Measurements from ENCODE around the gene CRTC2.
"Not testable (repeated sequence)": the region's sequence is repeated elsewhere in the genome, so short reads cannot be mapped to it uniquely, and the experiment has no call there.

The CRTC2 gene, protein sequence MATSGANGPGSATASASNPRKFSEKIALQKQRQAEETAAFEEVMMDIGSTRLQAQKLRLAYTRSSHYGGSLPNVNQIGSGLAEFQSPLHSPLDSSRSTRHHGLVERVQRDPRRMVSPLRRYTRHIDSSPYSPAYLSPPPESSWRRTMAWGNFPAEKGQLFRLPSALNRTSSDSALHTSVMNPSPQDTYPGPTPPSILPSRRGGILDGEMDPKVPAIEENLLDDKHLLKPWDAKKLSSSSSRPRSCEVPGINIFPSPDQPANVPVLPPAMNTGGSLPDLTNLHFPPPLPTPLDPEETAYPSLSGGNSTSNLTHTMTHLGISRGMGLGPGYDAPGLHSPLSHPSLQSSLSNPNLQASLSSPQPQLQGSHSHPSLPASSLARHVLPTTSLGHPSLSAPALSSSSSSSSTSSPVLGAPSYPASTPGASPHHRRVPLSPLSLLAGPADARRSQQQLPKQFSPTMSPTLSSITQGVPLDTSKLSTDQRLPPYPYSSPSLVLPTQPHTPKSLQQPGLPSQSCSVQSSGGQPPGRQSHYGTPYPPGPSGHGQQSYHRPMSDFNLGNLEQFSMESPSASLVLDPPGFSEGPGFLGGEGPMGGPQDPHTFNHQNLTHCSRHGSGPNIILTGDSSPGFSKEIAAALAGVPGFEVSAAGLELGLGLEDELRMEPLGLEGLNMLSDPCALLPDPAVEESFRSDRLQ

DNA sequence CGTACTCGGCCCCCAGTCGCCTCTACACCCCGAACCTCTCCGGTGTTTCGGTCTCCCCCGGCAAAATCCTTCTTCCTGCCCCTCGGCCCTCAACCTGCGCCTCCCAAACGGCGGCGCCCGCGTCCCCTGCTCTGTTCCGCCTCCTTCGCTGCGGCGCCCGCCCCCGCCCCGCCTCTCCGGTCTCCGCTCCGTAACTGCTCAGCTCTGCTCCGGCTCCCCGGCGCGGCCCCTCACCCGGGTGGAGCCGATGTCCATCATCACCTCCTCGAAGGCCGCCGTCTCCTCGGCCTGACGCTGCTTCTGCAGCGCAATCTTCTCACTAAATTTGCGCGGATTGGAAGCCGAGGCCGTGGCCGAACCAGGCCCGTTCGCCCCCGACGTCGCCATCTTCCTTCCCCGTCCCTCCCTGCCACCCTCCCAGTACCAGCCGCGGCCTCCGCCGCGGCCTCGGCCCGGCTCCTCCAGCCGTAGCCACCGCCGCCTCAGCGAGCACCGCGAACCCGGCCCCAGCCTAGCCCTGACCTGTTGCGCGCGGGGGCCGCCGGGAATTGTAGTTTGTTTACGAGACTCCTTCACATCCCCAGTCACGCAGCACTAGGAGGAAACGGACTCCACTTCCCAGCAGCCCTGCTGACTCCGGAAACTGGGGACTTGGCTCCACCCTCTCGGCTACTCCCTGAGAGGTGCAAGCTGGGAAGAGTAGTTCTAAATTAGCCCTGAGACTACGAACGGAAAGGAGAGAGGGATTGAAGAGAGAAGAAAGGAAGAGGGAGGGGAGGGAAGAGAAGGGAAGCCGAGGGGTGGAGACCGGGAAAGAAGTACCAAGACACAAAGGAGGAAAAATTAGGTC lies at the start of gene CRTC2:
CRTC2 (minus strand) TSS at position 502 of the 850 bp plus-strand sequence; CDS start at position 387, 115 bp downstream.
- peak; percentile 97 for DNase-seq

DNA sequence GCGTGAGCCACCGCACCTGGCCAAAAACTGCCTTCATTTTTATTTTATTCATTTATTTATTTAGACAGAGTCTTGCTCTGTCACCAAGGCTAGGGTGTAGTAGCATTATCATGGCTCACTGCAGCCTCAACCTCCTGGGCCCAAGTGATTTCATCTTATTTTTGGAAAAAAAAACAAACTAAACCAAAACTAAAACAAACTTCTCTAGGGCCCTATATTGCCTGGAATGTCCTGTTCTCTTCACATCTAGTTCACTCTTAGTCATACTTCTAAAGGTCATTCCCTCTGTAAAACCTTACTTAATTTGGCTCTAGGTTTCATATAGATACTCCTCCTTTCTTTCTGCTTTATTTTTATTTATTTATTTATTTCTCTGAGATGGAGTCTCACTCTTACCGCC lies 47.7 kb upstream of the CRTC2 start:
- no peak for DNase-seq

DNA sequence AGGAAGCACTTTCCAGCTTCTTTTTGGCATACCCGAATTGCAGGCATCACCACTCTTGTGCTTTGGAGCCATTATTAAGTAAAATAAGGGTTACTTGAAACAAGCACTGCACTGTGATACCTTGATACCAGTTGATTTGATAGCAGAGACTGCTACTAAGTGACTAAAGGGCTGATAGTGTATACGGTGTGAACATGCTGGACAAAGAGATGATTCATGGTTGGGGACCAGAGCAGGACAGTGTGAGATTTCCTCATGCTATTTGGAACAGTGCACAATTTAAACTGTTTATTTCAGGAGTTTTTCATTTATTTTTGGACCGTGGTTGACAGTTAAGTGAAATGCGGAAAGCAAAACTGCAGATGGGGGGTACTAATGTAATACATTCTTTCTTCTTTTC lies 42.0 kb upstream of the CRTC2 start:
- DNase-seq, result no peak

DNA sequence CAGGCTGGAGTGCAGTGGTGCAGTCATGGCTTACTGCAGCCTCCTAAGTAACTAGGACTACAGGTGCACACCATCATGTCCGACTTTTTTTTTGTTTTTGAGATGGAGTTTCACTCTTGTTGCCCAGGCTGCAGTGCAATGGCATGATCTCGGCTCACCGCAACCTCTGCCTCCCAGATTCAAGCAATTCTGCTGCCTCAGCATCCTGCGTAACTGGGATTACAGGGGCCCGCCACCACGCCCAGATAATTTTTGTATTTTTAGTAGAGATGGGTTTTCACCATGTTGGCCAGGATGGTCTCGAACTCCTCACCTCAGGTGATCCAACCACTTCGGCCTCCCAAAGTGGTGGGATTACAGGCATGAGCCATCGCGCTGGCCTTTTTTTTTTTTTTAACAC lies 38.5 kb upstream of the CRTC2 start:
- not testable (repeated sequence) for DNase-seq

DNA sequence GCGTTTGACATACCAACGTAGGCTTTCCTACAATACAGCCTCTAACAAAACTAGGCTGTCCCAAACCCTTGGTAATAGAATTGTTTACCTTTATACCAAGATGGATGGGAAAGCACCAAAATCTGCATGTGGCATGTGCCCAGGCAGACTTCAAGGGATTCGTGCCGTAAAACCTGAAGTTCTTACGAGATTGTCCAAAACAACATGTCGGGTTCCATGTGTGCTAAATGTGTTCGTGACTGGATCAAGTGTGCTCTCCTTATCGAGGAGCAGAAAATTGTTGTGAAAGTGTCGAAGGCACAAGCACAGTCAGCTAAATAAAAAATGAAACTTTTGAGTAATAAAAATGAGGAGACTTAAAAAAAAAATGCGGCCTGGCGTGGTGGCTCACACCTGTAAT lies 37.2 kb upstream of the CRTC2 start:
- no peak for DNase-seq

DNA sequence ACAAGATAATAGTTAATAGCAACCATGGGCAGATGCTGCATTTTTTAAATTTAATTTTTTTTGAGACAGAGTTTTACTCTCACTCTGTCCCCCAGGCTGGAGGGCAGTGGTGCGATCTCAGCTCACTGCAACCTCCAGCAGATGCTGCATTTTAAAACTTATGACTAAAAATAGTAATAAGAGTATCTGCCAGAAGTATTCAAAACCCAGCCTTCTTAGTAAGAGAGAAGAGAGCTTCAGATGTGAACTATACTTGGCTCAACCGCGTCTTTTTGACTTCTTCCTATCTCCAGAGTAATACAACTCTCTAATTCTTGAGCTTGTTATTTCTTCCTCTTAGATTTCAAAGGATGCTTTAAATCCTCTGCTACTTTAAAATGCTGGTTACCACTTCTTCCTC lies 36.8 kb upstream of the CRTC2 start:
- DNase-seq, result no peak

DNA sequence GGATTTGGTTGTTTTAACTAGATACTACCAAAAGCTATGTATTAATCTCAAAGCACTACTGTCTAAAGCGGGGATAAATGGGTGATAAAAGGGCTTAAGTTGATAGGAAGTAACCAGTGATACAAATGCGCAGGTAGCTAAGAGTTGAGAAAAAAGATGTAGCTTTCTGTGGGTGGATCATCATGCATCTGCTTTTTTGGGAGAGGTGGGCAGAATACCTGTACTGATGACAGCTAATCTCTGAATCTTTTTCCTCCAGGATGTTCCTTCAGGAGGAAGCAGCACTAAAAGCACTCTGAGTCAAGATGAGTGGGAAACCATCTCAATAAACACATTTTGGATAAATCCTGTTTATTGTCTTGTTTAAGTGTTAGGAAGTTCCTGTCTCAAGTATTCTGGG lies 33.4 kb upstream of the CRTC2 start:
- DNase-seq, result no peak

DNA sequence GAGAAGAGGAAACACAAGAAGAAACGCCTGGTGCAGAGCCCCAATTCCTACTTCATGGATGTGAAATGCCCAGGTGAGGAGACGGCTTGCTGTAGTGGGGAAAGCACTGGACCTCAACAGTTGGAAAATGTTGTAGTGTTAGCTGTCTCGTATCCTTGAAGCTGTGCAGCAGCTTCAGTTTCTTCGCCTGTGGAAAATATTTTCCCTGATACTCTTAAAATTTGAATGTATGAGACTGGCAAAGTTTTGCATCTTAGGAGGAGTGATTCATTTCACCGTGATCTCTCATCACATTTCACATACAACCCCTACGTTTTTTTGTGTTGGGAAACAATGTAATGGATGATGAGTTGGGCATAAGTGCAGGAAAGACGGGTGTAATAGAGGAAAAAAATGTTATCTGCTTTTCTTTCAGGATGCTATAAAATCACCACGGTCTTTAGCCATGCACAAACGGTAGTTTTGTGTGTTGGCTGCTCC lies 32.8 kb upstream of the CRTC2 start:
- no peak for DNase-seq

DNA sequence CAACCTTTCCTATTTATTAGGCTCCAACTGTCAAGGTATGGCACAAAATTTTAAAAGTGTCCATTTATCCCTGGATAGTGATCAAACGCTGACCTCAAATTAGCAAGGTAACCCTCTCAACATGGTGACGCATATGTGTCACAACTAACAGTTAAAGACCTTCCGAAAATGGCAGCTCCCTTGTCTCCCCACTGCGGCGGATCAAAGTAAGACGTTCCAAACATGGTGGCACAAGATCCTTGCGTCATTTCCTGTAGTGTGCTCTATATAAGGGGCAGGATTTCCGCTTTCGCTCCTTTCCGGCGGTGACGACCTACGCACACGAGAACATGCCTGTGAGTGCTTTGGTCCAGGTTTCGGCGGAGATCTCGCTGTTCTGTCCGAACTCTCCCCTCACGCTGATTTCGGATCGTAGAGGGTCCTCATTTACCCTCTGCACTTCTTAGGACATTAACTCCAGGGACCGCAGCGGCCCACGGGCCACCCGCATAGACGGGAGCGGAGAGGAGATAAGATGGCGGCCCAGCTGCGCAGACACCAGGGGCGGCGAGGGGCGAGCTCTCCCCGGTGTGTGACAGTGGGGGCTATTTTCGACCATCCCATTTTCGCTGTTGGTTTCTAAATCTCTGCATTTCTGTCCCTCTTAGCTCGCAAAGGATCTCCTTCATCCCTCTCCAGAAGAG lies 32.2 kb upstream of the CRTC2 start, which contains the start of gene RPS27:
RPS27 (plus strand) TSS at position 295 of the 683 bp plus-strand sequence; CDS start at position 330, 35 bp downstream.
- DNase-seq, result peak; percentile 92

DNA sequence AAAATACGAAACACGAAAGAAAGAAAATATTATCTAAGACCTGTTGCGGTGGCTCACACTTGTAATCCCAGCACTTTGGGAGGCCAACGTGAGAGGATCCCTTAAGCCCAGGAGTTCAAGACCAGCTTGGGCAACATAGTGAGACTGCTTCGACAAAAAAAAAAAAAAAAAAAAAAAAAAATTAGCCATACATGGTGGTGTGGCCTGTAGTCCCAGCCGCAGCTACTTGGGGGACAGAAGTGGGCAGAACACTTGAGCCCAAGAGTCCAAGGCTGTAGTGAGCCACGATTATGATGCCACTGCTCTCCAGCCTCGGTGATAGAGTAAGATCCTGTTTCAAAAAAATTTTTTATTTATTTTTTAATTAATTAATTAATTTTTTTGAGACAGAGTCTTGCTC lies 29.2 kb upstream of the CRTC2 start:
- DNase-seq, result no peak

DNA sequence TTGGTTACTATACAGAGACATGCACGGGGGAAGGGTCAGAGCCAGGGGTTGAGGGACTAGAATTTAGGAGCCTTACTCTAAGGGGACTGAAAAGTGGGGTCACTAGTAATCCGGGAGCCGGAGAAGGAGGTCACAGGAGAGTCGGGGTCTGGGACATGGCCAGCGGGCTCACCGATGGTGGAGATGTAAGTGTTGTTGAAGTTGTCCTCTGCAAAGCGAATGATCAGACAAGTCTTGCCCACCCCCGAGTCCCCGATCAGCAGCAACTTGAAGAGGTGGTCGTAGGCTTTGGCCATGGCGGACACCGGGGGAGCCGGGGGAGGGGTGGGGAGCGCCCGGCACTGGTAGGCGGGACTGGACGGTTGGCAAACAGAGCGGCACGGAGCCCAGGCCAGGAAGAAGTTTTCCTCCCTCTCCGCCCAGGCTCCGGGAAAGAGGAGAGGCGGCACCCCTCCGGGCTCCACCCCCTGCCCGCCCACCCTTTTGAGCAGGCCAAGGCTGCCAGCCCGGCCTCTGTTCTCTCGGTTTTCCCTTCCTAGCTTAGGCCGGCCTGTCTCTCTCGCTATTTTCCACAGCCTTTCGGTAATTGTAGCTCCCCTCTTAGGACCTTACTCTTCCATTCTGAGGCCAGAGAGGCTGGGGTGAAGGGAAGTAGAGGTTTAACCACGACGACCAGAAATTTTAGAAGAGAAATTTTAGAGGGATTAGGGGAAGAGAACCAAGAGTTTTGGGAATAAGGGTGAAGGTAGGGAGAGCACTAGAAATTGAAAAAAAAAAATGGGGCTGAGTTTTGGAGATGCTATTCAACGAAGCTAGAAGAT lies 27.7 kb upstream of the CRTC2 start, which contains the start of gene RAB13:
RAB13 (minus strand) TSS at position 399 of the 821 bp plus-strand sequence; CDS start at position 296, 103 bp downstream.
- DNase-seq, result no peak

DNA sequence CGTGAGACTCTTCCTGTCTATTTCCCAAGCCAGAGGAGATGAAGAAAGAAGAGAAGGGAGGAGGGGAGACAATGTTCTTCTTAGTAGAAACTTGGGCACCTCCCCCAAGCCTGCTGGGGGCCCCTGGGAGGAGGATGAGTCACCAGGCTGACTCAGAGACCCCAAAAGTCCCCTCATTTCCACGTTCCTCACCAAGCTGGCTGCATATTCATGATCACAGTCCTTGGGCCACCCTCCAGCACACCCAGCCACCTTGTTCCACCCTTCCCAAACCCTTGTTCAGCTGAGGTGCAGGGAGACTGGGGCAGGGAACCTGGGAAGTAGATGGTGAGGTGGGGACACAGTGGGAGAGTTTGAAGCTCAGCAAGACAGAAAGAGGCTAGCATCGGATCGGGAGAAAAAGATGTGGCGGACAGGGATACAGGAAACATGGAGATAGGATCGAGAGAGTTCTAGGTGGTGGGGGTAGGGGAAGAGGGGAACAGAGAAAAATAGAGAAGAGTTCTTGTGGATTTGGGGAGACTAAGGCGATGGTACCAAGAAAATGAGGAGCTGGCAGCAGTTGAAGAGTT lies 27.0 kb upstream of the CRTC2 start:
- DNase-seq, result peak; percentile 64

DNA sequence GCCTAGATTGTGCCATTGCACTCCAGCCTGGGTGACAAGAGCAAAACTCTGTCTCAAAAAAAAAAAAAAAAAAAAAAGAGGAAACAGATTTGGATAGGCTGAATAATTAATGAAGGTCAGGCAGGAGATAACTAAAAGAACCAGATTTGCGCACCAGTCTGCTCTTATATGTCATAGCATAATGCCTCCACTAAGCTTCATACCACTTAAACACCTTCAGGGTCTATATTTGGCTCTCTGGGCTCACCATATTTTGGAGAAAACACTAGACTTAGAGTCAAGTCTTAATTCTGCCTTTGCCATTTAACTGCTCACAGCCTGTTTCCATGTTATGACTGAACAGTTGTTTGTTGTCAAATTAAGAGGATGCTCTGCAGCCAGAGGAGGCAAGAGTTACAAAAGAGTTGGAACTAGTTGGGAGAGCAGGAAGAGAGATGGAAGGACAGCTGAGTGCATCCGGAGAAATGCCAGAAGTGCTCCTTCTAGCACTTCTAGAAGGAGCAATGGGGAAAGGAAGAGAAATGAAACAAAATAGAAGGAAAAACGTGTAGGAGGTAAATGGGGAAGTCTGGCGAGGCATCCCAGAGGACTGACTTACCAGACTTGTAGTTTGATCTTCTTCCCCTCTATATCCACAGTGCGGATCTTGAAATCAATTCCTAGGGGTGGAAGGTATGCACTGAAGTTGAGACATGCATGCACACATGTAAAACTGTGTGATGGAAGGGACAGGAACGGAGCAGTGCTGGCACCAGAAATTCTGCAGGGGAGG lies 25.9 kb upstream of the CRTC2 start:
- no peak for DNase-seq

DNA sequence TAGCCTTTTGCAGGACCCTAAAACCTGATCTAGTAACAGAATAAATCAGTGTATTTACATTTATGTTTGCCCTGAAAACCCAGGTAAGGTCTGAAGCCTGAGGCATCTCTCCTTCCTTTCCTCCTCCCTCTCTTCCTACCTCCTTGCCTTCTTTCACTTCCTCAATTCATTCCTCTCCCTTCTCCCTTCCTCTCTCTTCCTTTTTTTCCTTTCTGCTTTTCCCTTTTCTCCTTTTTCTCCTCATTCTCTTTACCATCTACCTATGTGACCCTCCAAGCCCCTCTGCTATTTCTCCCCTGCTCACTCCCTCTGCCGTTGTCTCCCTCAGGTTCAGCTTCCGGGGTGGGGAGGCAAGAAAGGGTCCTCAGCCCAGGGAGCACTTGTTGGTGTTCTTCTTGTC lies 23.3 kb upstream of the CRTC2 start:
- DNase-seq, result not testable (repeated sequence)

DNA sequence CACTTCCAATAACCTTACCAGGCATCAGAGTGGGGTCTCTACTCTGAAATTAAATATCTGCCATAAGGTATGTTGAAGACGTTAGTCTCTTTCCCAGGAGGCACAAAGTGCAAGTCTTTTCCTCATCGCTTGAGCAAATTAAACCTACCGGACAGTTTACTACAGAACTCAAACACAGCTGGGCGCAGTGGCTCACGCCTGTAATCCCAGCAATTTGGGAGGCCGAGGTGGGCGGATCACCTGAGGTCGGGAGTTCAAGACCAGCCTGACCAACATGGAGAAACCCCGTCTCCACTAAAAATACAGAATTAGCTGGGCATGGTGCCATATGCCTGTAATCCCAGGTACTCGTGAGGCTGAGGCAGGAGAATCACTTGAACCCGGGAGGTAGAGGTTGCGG lies 20.7 kb upstream of the CRTC2 start:
- DNase-seq, result not testable (repeated sequence)

DNA sequence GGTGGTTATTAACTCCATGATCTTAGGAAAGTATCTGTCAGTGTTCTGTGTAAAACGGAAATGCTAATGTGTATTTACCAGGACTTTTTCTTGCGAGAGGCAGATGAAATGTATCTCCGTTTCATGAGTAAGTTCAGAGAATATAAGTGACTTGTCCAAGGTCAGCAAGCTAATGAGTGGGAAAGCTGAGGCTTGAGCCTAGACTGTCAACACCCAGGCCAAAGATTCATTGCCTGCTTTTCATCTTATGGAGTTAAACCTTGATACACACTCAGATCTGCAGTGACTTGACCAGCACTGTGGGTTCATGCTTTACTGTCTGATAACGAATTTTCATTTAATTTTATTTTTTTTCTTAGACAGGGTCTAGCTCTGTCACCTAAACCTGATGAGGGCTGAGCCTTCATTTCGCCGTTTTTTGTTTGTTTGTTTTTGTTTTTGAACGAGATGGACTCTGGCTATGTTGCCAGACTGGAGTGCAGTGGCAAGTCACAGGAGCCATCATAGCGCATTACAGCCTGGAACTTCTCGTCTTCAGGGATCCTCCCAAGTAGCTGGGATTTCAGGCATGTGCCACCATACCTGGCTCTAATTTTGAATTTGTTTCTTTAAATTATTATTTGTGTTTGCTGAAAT lies 20.0 kb upstream of the CRTC2 start:
- no peak for DNase-seq

DNA sequence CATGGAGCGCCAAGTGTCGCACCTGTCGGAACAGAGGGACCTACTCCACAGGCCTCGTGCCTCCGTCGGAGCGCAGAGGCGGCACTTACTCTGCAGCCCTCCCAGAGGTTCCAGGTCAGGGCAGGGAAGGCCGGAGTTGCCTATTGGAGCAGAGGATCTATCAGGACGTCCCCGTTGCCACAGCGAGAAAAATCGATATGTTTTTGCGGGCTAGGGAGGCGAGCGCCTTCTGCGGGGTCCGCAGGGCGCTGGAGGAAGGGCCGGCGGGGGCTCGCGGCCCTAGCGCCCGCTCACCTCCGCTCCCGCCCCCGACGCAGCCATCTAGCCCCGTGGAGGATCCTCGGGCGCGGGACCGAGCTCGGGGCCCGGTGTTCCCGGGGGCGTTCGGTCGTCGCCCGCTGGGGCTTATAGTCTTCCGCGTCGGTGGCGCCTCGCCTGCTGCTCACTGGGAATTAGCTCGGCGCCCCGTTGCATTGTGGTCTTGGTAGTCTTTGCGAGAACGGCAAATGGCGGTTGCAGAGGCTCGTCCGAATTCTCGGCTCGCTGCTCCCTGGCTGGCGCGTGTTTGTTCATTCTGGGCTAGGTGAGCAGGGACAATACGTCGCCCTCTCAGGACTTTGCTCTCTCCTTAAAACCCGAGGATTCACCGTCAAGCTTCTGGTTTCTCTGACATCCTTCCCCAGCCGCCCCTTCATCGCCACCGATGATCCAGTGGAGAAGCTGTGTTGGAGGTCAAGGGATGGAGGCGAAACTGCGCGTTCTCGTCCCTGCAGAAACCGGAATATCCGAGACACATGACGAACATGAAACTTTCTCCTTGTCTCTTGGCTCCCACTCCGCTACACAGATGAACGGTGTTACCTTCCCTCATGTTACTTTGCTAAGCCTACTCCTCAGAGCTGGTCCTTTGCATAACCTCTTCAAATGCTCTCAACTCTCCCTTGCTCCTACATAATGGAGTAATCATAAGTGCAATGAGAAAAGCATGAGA lies 19.1 kb upstream of the CRTC2 start, which contains the start of gene JTB:
JTB (minus strand) TSS at position 425 of the 991 bp plus-strand sequence; CDS start at position 3, 422 bp downstream.
- peak; percentile 86 for DNase-seq

DNA sequence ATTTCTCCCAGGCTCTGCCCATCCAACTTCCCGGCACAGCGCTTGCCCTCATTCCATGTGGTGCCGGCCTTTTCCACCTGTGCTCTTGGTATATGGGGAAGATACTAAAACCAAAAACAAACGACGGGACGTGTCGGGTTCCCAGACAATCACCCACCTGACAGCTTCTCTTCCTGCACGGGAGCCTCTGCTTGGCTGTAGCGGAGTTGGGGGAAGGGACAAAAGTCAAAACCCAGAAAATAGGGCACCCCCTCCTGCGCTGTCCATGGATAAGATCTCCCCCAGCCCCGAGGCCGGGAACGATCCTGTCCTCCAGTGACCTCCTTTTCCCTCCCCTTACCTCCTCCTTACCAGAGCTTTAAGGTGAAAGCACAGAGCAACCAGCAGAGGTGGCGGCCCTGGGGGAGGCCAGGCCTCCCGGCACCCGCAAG lies 18.4 kb upstream of the CRTC2 start:
- DNase-seq, result no peak
